Measurements from ENCODE around the gene SEC31B.

DNA sequence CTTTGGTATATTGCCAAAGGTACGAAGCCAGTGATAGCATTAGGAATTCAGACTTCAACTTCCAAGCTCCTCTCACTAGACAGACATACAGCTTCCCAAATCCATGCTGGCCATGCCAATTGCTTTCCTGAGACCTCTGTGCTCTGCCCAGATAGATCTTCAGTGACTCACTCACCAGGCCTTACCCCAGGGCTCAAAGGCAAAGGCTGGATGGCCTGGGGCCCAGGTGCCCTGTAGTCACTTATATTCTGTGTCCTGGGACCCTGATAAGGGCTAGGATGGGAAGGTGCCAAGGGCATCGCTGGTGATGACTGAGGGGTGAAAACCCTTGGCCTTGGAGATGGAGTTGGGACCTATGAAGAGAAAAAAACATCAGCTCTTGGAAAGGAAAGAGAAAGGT, 29.1 kb downstream of the SEC31B start:
- no peak for TF ChIP-seq CTCF (IDR thresholded peaks at IDR 0.05)
- TF ChIP-seq POLR2A (IDR thresholded peaks at IDR 0.05), result no peak
